Measurements from ENCODE around the gene ATP1A3. TPM values are rescaled to one million over a fixed set of nuclear protein-coding genes. Genes with fewer than 3 reads are reported as not detected.
A peak's percentile ranks its signal among the peaks of the same experiment; 100 is the strongest.

The ATP1A3 gene
- total RNA-seq, 8 experiments from 2014 or later: 2.4 to 243 (median 117) TPM

DNA sequence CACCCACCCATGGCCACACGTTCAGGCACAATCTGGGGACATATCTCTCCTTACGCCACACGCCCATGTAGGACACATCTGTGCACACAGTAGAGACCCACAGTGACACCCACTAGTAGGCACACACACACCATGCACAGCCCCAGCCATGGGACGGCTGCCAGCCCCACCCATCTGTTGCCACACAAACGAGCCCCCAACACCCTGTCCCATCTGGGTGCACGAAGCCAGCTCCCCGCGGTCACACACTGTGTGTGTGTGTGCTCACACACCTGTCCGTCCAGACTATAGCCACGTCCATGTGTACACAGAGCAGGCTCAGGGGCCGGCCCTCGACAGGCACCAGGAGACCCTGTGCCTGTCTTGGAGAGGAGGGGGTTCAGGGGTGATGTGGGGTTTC lies 76.4 kb downstream of the ATP1A3 start:
- ATAC-seq (replicated peaks in 6 of 8): peak in 5 of 8 experiments; percentile 5 to 17 (median 13)
- H3K27ac ChIP-seq: no peak overlapping the region
- 0 to 100% (median 60%) methylated on average over 1 to 3 of the region's 12 CpGs; no CpG with 5 or more reads in 7 of the 10 experiments for WGBS, 10 experiments
- H3K4me1 ChIP-seq (replicated peaks in 1 of 2): peaks cover 7 to 30% of the 10 kb centered on the region in 2 donors
- in situ Hi-C loops (cut with MboI; ENCODE audit: low pct_unique_long_range_greater_than_20kb in 2 of 9, low sequenced_read_pairs in 9 of 9, unreplicated experiment in 9 of 9): no loop called here
- H3K4me3 ChIP-seq: no peak overlapping the region

Other genes starting within 250 kb of the ATP1A3 start
- gene CEACAM6, start 238.7 kb downstream of the ATP1A3 start, total RNA-seq: under 1 TPM in 5 of 8 experiments, not detected in 3; 0.05 to 0.56 (median 0.14) TPM
- 1 to 10 TPM in 2 of 8 experiments, under 1 TPM in 1, not detected in 5; 0.25 to 1.4 (median 1.3) TPM for gene CEACAM3, start 197.6 kb downstream of the ATP1A3 start, total RNA-seq
- gene LYPD4, start 149.5 kb downstream of the ATP1A3 start, total RNA-seq: under 1 TPM in 5 of 8 experiments, not detected in 3; 0.14 to 0.43 (median 0.25) TPM
- under 1 TPM in 5 of 8 experiments, not detected in 3; 0.09 to 0.90 (median 0.13) TPM for gene DMRTC2, start 149.2 kb downstream of the ATP1A3 start, total RNA-seq
- gene RPS19, start 134.0 kb downstream of the ATP1A3 start, total RNA-seq: 1,000 to 10,000 TPM; 2,323 to 4,988 (median 4,056) TPM
- gene CD79A, start 117.0 kb downstream of the ATP1A3 start, total RNA-seq: 1 to 10 TPM in 1 of 8 experiments, under 1 TPM in 6, not detected in 1; 0.27 to 1.1 (median 0.41) TPM
- 10 to 100 TPM; 10.4 to 64.9 (median 24.2) TPM for gene ARHGEF1, start 111.0 kb downstream of the ATP1A3 start, total RNA-seq
- gene ERFL, start 65.8 kb downstream of the ATP1A3 start, total RNA-seq: 1 to 10 TPM in 2 of 8 experiments, under 1 TPM in 6; 0.25 to 1.8 (median 0.59) TPM
- 100 to 1,000 TPM in 6 of 8 experiments, 10 to 100 TPM in 2; 77.0 to 267 (median 181) TPM for gene RABAC1, start 34.9 kb downstream of the ATP1A3 start, total RNA-seq
- gene GRIK5, start 76.0 kb upstream of the ATP1A3 start, total RNA-seq: 10 to 100 TPM in 3 of 8 experiments, 1 to 10 TPM in 3, under 1 TPM in 2; 0.41 to 19.5 (median 6.1) TPM
- gene ZNF574, start 81.9 kb upstream of the ATP1A3 start, total RNA-seq: 10 to 100 TPM in 6 of 8 experiments, 1 to 10 TPM in 2; 7.4 to 17.4 (median 11.6) TPM
- 10 to 100 TPM in 4 of 8 experiments, 1 to 10 TPM in 2, under 1 TPM in 2; 0.54 to 30.6 (median 7.7) TPM for gene POU2F2, start 138.2 kb upstream of the ATP1A3 start, total RNA-seq
- gene DEDD2, start 223.4 kb upstream of the ATP1A3 start, total RNA-seq: 10 to 100 TPM; 17.9 to 35.9 (median 24.7) TPM
- 10 to 100 TPM in 2 of 8 experiments, 1 to 10 TPM in 6; 5.1 to 14.1 (median 8.0) TPM for gene ZNF526, start 226.1 kb upstream of the ATP1A3 start, total RNA-seq
- 10 to 100 TPM; 17.7 to 30.0 (median 26.5) TPM for gene GSK3A, start 248.4 kb upstream of the ATP1A3 start, total RNA-seq